SU-DHL-6 (cell line): ENCODE measurements around the gene SCFD2.

Experiments
- H2AFZ ChIP-seq: fragments of 200-600 bp; sonication (generic); 2 replicates; pipeline ENCODE4 v1.6.1; 2014; ENCODE audit warnings: low read depth, mild to moderate bottlenecking, moderate library complexity, mixed read lengths, antibody characterized with exemption, low read length; ENCODE audit not compliant: severe bottlenecking
- H3F3A ChIP-seq: fragments of 200-600 bp; shearing (Covaris generic); 2 replicates; pipeline ENCODE4 v1.6.0; 2016; ENCODE audit warnings: antibody characterized with exemption, mild to moderate bottlenecking; ENCODE audit not compliant: insufficient read depth
- H3K27ac ChIP-seq: fragments of 200-600 bp; sonication (generic); 2 replicates; pipeline ENCODE4 v1.5.1; 2016; ENCODE audit warnings: low read depth, mild to moderate bottlenecking, low read length, moderate library complexity, mixed read lengths
- H3K27me3 ChIP-seq: fragments of 200-600 bp; sonication (generic), shearing (Covaris generic); 2 replicates; pipeline ENCODE4 v1.6.0; 2014; ENCODE audit warnings: mild to moderate bottlenecking, low read length
- H3K36me3 ChIP-seq: fragments of 200-600 bp; sonication (generic); 2 replicates; pipeline ENCODE4 v1.6.1; 2014; ENCODE audit warnings: mild to moderate bottlenecking, low read length, mixed read lengths
- H3K4me2 ChIP-seq: fragments of 300-600, 200-600 bp; shearing (Covaris generic), sonication (generic); 2 replicates; pipeline ENCODE4 v1.6.0; 2014; ENCODE audit warnings: low read length, low read depth, mild to moderate bottlenecking; ENCODE audit not compliant: poor library complexity, severe bottlenecking
- H3K4me3 ChIP-seq: fragments of 200-600 bp; sonication (generic); 2 replicates; pipeline ENCODE4 v1.5.1; 2014; ENCODE audit warnings: antibody characterized with exemption, low read length, mild to moderate bottlenecking, mixed read lengths; ENCODE audit not compliant: insufficient read depth, poor library complexity, severe bottlenecking
- H3K79me2 ChIP-seq: fragments of 200-600 bp; sonication (generic); 2 replicates; pipeline ENCODE4 v1.6.1; 2014; ENCODE audit warnings: mild to moderate bottlenecking, low read length, moderate library complexity; ENCODE audit not compliant: insufficient read depth
- H3K9ac ChIP-seq: fragments of 200-600 bp; sonication (generic); 2 replicates; pipeline ENCODE4 v1.7.0; 2014; ENCODE audit warnings: mild to moderate bottlenecking, low read length
- H3K9me2 ChIP-seq: fragments of 200-600 bp; sonication (generic); replicated peaks from 2 replicates; pipeline ENCODE4 v1.6.1; 2014; ENCODE audit warnings: low read length; ENCODE audit not compliant: insufficient read depth
- H3K9me3 ChIP-seq: fragments of 200-600 bp; sonication (generic); 2 replicates; pipeline ENCODE4 v1.6.1; 2014; ENCODE audit warnings: low read length, mixed read lengths; ENCODE audit not compliant: insufficient read depth
- H4K20me1 ChIP-seq: fragments of 200-600 bp; sonication (generic); 2 replicates; pipeline ENCODE4 v1.6.1; 2014; ENCODE audit warnings: low read depth, mild to moderate bottlenecking, antibody characterized with exemption, low read length, moderate library complexity, mixed read lengths
- CTCF ChIP-seq: fragments of 200-600 bp; sonication (generic); IDR thresholded peaks from one replicate; pipeline ENCODE4 v1.5.1; 2017; ENCODE audit warnings: antibody characterized with exemption, mild to moderate bottlenecking, low read length, moderate library complexity; ENCODE audit not compliant: insufficient read depth, poor library complexity, severe bottlenecking
- EZH2phosphoT487 ChIP-seq: fragments of 200-600 bp; sonication (generic), shearing (Covaris generic); conservative IDR thresholded peaks from 2 replicates; pipeline ENCODE4 v1.6.1; 2018; ENCODE audit warnings: mild to moderate bottlenecking, antibody characterized with exemption, low read length, moderate library complexity, mixed read lengths

Gene SCFD2

GRCh38 chr4:52996261-52997131 is 369.4 kb downstream of the SCFD2 start:
- Histone ChIP-seq H3K4me2 (no peak overlapping the region), H3K27me3 (no peaks in the 10 kb centered on the region), H3K79me2 (no peaks in the 10 kb centered on the region), H3K27ac (no peak overlapping the region), H3K9me2 (no peaks in the 10 kb centered on the region), H3K9me3 (no peaks in the 10 kb centered on the region), H3K4me3 (no peak overlapping the region), H3K36me3 (no peaks in the 10 kb centered on the region), H3K9ac (no peak overlapping the region), H3F3A (no peaks in the 10 kb centered on the region), H4K20me1 (no peaks in the 10 kb centered on the region), H2AFZ (no peak overlapping the region)
- TF ChIP-seq CTCF (no peak), EZH2phosphoT487 (no peak)

- no peaks in the 10 kb centered on the region for H3F3A ChIP-seq
Measured at GRCh38 chr4:52995360-52996030, 370.4 kb downstream of the SCFD2 start.

GRCh38 chr4:52994567-52994966 is 371.3 kb downstream of the SCFD2 start:
- Histone ChIP-seq H3K36me3 (no peaks in the 10 kb centered on the region), H3K9ac (no peak overlapping the region), H3K4me2 (no peak overlapping the region), H2AFZ (no peak overlapping the region), H3F3A (no peaks in the 10 kb centered on the region), H3K79me2 (no peaks in the 10 kb centered on the region), H3K9me3 (no peaks in the 10 kb centered on the region), H4K20me1 (no peaks in the 10 kb centered on the region), H3K27ac (no peak overlapping the region), H3K4me3 (no peak overlapping the region), H3K27me3 (no peaks in the 10 kb centered on the region), H3K9me2 (no peaks in the 10 kb centered on the region)
- TF ChIP-seq CTCF (no peak), EZH2phosphoT487 (no peak)

More at GRCh38 chr4:52995360-52996030, 370.4 kb downstream of the SCFD2 start:
- H4K20me1 ChIP-seq, result no peaks in the 10 kb centered on the region
- H3K27ac ChIP-seq, result no peak overlapping the region
- TF ChIP-seq EZH2phosphoT487 (no peak), CTCF (no peak)
- H3K27me3 ChIP-seq, result no peaks in the 10 kb centered on the region
- H3K4me2 ChIP-seq, result no peak overlapping the region
- no peak overlapping the region for H3K4me3 ChIP-seq
- no peaks in the 10 kb centered on the region for H3K9me2 ChIP-seq
- no peaks in the 10 kb centered on the region for H3K36me3 ChIP-seq
- H3K79me2 ChIP-seq, result no peaks in the 10 kb centered on the region
- no peak overlapping the region for H3K9ac ChIP-seq
- no peaks in the 10 kb centered on the region for H3K9me3 ChIP-seq
- no peak overlapping the region for H2AFZ ChIP-seq
